ENCODE measurements around the gene FAM163B.

Gene FAM163B

GRCh38 chr9:133650026-133650425 is 40.8 kb upstream of the FAM163B start:
- H3K4me3 ChIP-seq (ENCODE audit: low read depth, low read length): no peak overlapping the region
- no peak for TF ChIP-seq CTCF (IDR thresholded peaks at IDR 0.05; ENCODE audit: borderline replicate concordance, insufficient read depth, low read depth, low read length)

DNA sequence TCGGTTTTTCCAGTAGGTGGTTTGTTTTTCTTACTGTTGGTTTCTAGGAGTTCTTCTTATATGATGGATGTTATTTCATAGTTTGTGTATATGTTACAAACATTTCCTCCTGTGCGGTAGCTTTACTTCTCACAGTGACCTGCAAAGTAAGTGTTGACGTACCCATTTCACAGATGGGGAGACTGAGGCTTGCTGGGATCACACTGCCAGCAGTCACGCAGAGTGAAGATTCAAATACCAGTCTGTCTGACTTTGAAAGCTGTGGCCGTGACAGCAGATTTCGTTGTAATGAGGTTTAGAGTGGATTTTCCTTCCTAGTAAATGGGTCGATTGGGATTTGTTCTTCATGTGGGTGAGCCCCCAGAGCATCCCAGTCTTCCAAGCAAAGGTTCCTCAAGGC is 40.0 kb upstream of the FAM163B start:
- no peak for TF ChIP-seq CTCF (IDR thresholded peaks at IDR 0.05; ENCODE audit: borderline replicate concordance, insufficient read depth, low read depth, low read length)
- no peak overlapping the region for H3K4me3 ChIP-seq (ENCODE audit: low read depth, low read length)

- no peak overlapping the region for H3K4me3 ChIP-seq (ENCODE audit: low read depth, low read length)
- no peak for TF ChIP-seq CTCF (IDR thresholded peaks at IDR 0.05; ENCODE audit: borderline replicate concordance, insufficient read depth, low read depth, low read length)
Measured at GRCh38 chr9:133647765-133648469, 38.7 kb upstream of the FAM163B start.

DNA sequence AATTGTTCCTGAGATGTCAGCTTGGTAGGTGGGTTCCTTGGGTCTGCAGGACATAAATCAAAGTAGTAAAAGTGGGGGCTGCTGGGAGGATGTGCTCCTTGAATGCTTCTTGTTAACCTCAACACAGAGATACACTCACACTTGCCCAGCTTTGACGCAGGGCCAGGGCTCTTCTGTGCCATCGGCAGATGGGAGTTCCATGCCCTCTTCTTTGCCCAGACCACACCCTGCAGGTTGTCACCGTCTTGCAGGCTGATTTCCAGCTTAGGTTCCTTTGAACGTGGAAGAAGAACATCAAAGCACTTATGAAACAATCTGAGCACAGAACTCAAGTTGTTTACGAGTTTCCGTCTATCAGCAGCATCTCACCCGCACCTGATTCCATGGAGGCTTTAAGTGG is 38.0 kb upstream of the FAM163B start:
- TF ChIP-seq CTCF (IDR thresholded peaks at IDR 0.05; ENCODE audit: borderline replicate concordance, insufficient read depth, low read depth, low read length): no peak

DNA sequence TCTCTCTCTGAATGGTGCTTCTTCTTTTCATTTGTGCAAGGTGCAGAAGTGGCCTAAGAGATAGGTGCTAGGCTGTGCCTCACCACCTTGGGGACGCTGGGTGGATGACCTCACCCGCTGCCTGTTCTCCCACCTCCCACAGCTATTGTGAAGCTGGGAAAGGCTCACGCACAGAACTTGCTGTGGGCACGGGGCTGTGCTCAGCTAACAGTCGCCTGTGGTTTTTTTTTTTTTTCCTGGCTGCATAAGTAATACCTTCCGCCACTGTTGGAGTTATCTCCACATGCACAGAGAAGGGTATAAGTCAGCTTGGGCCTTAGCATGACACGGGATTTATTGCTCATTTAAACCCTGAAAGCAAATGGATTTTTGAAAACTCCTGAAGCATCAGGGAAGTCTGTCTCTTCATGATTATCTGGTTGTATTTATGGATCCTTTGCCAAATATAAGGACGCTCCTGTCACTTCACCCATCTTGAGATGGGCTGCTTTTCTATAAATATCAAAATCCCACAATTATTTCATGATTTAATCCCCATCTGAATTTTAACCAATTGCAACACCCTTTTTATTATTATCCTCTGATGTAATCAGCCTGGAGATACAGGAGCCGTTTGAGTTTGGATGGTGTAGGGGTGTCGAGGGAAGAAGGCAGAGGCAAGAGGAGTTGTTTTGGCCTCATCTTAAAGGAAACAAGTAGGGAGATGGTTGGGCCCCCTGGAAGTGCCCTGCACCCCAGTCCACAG is 36.0 kb upstream of the FAM163B start:
- TF ChIP-seq CTCF (IDR thresholded peaks at IDR 0.05; ENCODE audit: borderline replicate concordance, insufficient read depth, low read depth, low read length): no peak

More for the DNA sequence above, 38.0 kb upstream of the FAM163B start:
- no peak overlapping the region for H3K4me3 ChIP-seq (ENCODE audit: low read depth, low read length)

DNA sequence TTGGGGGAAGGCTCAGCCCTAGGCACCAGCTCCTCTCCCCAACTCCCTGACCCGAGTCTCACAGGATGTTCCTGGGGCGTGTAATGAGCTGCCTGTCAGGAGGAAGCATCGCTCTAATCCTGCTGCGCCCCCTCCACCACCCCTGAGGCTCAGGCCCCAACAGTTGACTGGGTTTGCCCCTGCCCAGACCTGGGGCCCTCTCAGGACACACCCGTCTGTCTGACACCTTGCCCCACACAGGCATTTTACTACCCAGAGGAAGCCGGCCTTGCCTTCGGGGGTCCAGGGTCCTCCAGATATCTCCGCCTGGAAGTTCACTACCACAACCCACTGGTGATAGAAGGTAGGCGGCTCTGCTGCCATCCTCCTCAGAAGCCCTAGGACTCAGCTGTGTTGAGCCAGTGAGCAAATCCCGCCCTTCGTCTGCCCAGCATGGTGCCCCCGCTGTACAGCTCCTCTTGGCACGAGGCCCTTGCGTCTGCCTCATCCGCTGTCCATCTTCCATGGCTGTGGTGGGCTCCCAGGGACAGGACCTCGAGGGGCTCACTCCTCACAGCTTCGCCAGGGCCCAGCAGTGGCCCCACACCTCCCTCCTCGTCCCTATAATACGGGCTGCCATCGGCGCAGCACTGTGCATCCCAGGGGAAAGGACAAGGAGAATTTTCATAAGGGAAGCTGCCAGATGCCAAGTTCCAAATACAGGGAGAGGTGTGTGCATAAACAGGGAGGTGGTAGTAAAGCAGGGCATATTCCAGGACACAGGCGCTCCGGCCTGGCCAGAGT is 35.0 kb upstream of the FAM163B start:
- no peak overlapping the region for H3K4me3 ChIP-seq (ENCODE audit: low read depth, low read length)
- no peak for TF ChIP-seq CTCF (IDR thresholded peaks at IDR 0.05; ENCODE audit: borderline replicate concordance, insufficient read depth, low read depth, low read length)

More for the DNA sequence above, 36.0 kb upstream of the FAM163B start:
- no peak overlapping the region for H3K4me3 ChIP-seq (ENCODE audit: low read depth, low read length)
